K562 (cell line): ENCODE results near the gene PCNX2. TPM values are rescaled to one million over a fixed set of nuclear protein-coding genes. Genes with fewer than 3 reads are reported as not detected.

Experiments
- ATAC-seq: fragments of 200-7000 bp; cut with Tn5 transposase; 3 replicates; pipeline ENCODE4 v1.9.1; 2020; ENCODE audit warnings: moderate library complexity
- BruUV-seq: library from RNA; stranded (reverse); fragments of 400-500 nt; replicated peaks from 2 replicates; lab custom pipeline; 2021; lab: Mats Ljungman, UMichigan
- CTCF ChIA-PET: fragments of 300-600 bp; formaldehyde crosslinking; extraction: SDS; loops from one replicate; lab custom pipeline; 2021; ENCODE audit warnings: low intra/inter-chr PET ratio; lab: Yijun Ruan, JAX
- POLR2A ChIA-PET: fragments of 300-600, 350-650 bp; sonication (Branson Sonifier 250); formaldehyde crosslinking; extraction: SDS; loops from one replicate; lab custom pipeline; 2021; ENCODE audit warnings: antibody characterized with exemption, inconsistent platforms; lab: Yijun Ruan, JAX
- DNase-seq, 4 experiments: peaks; one replicate each; pipeline versions ENCODE4 v3.0.0 to v3.0.0-alpha.2; 2011 to 2018; ENCODE audit warnings: low spot score in 3 of 4, mixed read lengths in 3 of 4; ENCODE audit errors: extremely low read depth in 1 of 4
- FAIRE-seq: peaks from 2 replicates; lab custom pipeline; 2011; peaks lifted over from hg19 to GRCh38; lab: Jason Lieb, UNC
- H2AFZ ChIP-seq: 2 replicates; pipeline ENCODE4 v1.6.0; 2011; ENCODE audit warnings: low read depth, low read length, control low read depth, inconsistent platforms
- H3K27ac ChIP-seq: fragments of 200-600 bp; 3 replicates; pipeline ENCODE4 v1.8.0; 2011; ENCODE audit warnings: low read depth, mild to moderate bottlenecking, control low read depth, inconsistent platforms, low read length, moderate library complexity, mixed read lengths; ENCODE audit errors: extremely low read depth
- H3K27me3 ChIP-seq, 2 experiments: fragments of 300-600 bp in 1 of 2; 2 replicates in 1 of 2; 3 replicates in 1 of 2; pipeline versions ENCODE4 v1.6.0 to v1.8.0; 2011; ENCODE audit warnings: inconsistent platforms in 2 of 2, low read length in 2 of 2, mild to moderate bottlenecking in 1 of 2, mixed read lengths in 1 of 2, moderate library complexity in 1 of 2; ENCODE audit not compliant: control insufficient read depth in 2 of 2, insufficient read depth in 2 of 2
- H3K36me3 ChIP-seq: fragments of 300-600 bp; 3 replicates; pipeline ENCODE4 v1.8.0; 2011; ENCODE audit warnings: mild to moderate bottlenecking, low read length, inconsistent platforms; ENCODE audit not compliant: control insufficient read depth, insufficient read depth
- H3K4me1 ChIP-seq, 2 experiments: fragments of 200-600 bp in 1 of 2; replicated peaks in 1 of 2; 2 replicates in 1 of 2; 3 replicates in 1 of 2; pipeline versions ENCODE4 v1.5.1 to v1.8.0; 2011; ENCODE audit warnings: inconsistent platforms in 2 of 2, low read length in 2 of 2, mild to moderate bottlenecking in 1 of 2, mixed read lengths in 1 of 2, moderate library complexity in 1 of 2; ENCODE audit not compliant: control insufficient read depth in 2 of 2, insufficient read depth in 2 of 2
- H3K4me2 ChIP-seq: 2 replicates; pipeline ENCODE4 v1.6.1; 2011; ENCODE audit warnings: low read length, control low read depth, inconsistent platforms, mixed read lengths; ENCODE audit not compliant: insufficient read depth
- H3K4me3 ChIP-seq: fragments of 200-600 bp; sonication (generic), shearing (Covaris generic); 2 replicates; pipeline ENCODE4 v1.5.1; 2016; ENCODE audit warnings: control low read depth, inconsistent platforms
- H3K79me2 ChIP-seq: fragments of 200-600 bp; 3 replicates; pipeline ENCODE4 v1.8.0; 2011; ENCODE audit warnings: low read length, inconsistent platforms; ENCODE audit not compliant: control insufficient read depth, insufficient read depth
- H3K9ac ChIP-seq, 2 experiments: 2 replicates each; pipeline versions ENCODE4 v1.6.0 to v1.6.1; 2011; ENCODE audit warnings: low read depth in 2 of 2, low read length in 2 of 2, control low read depth in 1 of 2, inconsistent platforms in 1 of 2, mild to moderate bottlenecking in 1 of 2, mixed read lengths in 1 of 2; ENCODE audit not compliant: insufficient read depth in 1 of 2
- H3K9me1 ChIP-seq: one replicate; pipeline ENCODE4 v1.6.0; 2011; ENCODE audit warnings: inconsistent platforms, mild to moderate bottlenecking, low read length, moderate library complexity; ENCODE audit not compliant: control insufficient read depth, insufficient read depth
- H3K9me3 ChIP-seq: replicated peaks from 2 replicates; pipeline ENCODE4 v1.5.1; 2011; ENCODE audit warnings: low read depth, low read length, inconsistent platforms; ENCODE audit not compliant: control insufficient read depth, insufficient read depth
- H4K20me1 ChIP-seq: replicated peaks from 2 replicates; pipeline ENCODE4 v1.6.1; 2011; ENCODE audit warnings: low read length, inconsistent platforms, mixed read lengths; ENCODE audit not compliant: control insufficient read depth, insufficient read depth
- CBX3 ChIP-seq, 2 experiments: IDR thresholded peaks; 1 replicate in 1 of 2; 2 replicates in 1 of 2; pipeline ENCODE4 v1.6.1; 2012; ENCODE audit warnings: inconsistent platforms in 2 of 2, low read length in 2 of 2, borderline replicate concordance in 1 of 2, control low read depth in 1 of 2
- COPS2 ChIP-seq: fragments of 450-650 bp; conservative IDR thresholded peaks from 2 replicates; pipeline ENCODE4 v1.6.1; 2016; ENCODE audit warnings: mild to moderate bottlenecking, moderate library complexity
- E2F3 ChIP-seq: fragments of 250-450 bp; sonication (Bioruptor Pico); IDR thresholded peaks from 2 replicates; pipeline ENCODE4 v1.4.0; 2020; ENCODE audit warnings: mild to moderate bottlenecking
- EGR1 ChIP-seq: fragments of 450-650 bp; conservative IDR thresholded peaks from 2 replicates; pipeline ENCODE4 v1.6.1; 2017; ENCODE audit warnings: mild to moderate bottlenecking
- ELF1 ChIP-seq: fragments of 200-800 bp; sonication (Bioruptor generic); IDR thresholded peaks from 2 replicates; pipeline ENCODE4 v1.6.1; 2016; ENCODE audit warnings: missing genetic modification characterization, missing compliant biosample characterization
- EP300 ChIP-seq: IDR thresholded peaks from 2 replicates; pipeline ENCODE4 v1.6.1; 2012; ENCODE audit warnings: low read length, improper control_type of control experiment
- GTF2B ChIP-seq: IDR thresholded peaks from 2 replicates; pipeline ENCODE4 v1.6.1; 2011; ENCODE audit not compliant: insufficient read length; ENCODE audit errors: extremely low read depth
- HOMEZ ChIP-seq: fragments of 250-450 bp; sonication (Bioruptor Pico); IDR thresholded peaks from 2 replicates; pipeline ENCODE4 v1.4.0; 2020; ENCODE audit warnings: mild to moderate bottlenecking, moderate library complexity
- JUN ChIP-seq, 2 experiments: sonication (generic) in 1 of 2; formaldehyde crosslinking in 1 of 2; IDR thresholded peaks; 2 replicates each; pipeline versions ENCODE4 v1.6.1 to v1.8.0; 2012 to 2022; ENCODE audit warnings: borderline replicate concordance in 2 of 2, mild to moderate bottlenecking in 2 of 2, improper control_type of control experiment in 1 of 2, low read depth in 1 of 2, low read length in 1 of 2, missing genetic modification reagents in 1 of 2
- LEF1 ChIP-seq: fragments of 450-650 bp; IDR thresholded peaks from 2 replicates; pipeline ENCODE4 v1.6.1; 2016; ENCODE audit warnings: mild to moderate bottlenecking
- NFE2 ChIP-seq: IDR thresholded peaks from 2 replicates; pipeline ENCODE4 v1.6.1; 2014; ENCODE audit warnings: antibody characterized with exemption, low read depth
- NR2C1 ChIP-seq, 2 experiments: fragments of 450-650 bp; IDR thresholded peaks; 2 replicates each; pipeline ENCODE4 v1.6.1; 2017; ENCODE audit warnings: mild to moderate bottlenecking in 2 of 2, antibody characterized with exemption in 1 of 2, inconsistent platforms in 1 of 2, missing compliant biosample characterization in 1 of 2, missing genetic modification characterization in 1 of 2
- NR3C1 ChIP-seq: sonication (generic); formaldehyde crosslinking; IDR thresholded peaks from 2 replicates; pipeline ENCODE4 v1.8.1; 2022; ENCODE audit warnings: missing genetic modification reagents
- PATZ1 ChIP-seq: fragments of 250-450 bp; sonication (Bioruptor Pico); IDR thresholded peaks from 2 replicates; pipeline ENCODE4 v1.5.0; 2020; ENCODE audit warnings: mild to moderate bottlenecking, borderline replicate concordance
- PML ChIP-seq: IDR thresholded peaks from 2 replicates; pipeline ENCODE4 v1.6.1; 2012; ENCODE audit warnings: low read length, inconsistent platforms
- TCF3 ChIP-seq: sonication (generic); formaldehyde crosslinking; IDR thresholded peaks from 2 replicates; pipeline ENCODE4 v1.4.0; 2020; ENCODE audit warnings: mild to moderate bottlenecking, missing genetic modification reagents
- ZKSCAN1 ChIP-seq: fragments of 150-350 bp; IDR thresholded peaks from 2 replicates; pipeline ENCODE4 v1.6.1; 2016; ENCODE audit warnings: low read depth, low read length
- ZNF121 ChIP-seq: sonication (generic); formaldehyde crosslinking; conservative IDR thresholded peaks from 2 replicates; pipeline ENCODE4 v1.8.0; 2022; ENCODE audit warnings: missing genetic modification reagents
- WGBS: fragments of 100-300 bp; shearing (Covaris generic); methylation state at CpG from one replicate; pipeline ENCODE4 v1.1.6; 2016; ENCODE audit warnings: low coverage, mixed read lengths; ENCODE audit not compliant: insufficient coverage; ENCODE audit errors: missing lambda C conversion rate; 5-methylcytosine and 5-hydroxymethylcytosine counted together
- in situ Hi-C: fragments of 300-500 bp; cut with MboI; formaldehyde crosslinking; loops from 4 replicates; pipeline ENCODE4 v1.15.0; 2018; ENCODE audit warnings: inconsistent platforms, mixed read lengths
- intact Hi-C: fragments of 100-400 bp; cut with micrococcal nuclease; formaldehyde crosslinking; loops from 2 replicates; pipeline ENCODE4 v1.14.2; 2022
- polyA plus RNA-seq, 8 experiments: library from polyadenylated mRNA; depleted of rRNA in 4 of 8; stranded (reverse) in 5 of 8; unstranded in 3 of 8; fragments of >200 nt; fragmentation: Nextera tagmentation in 2 of 8; fragmentation: Illumina TruSeq in 1 of 8; extraction: Ambion mirVana in 2 of 8; extraction: Trizol in 1 of 8; gene quantifications; 2 replicates each; pipeline versions ENCODE4 v1.2.1 to v1.2.3, GENCODE V29; 2011 to 2014; ENCODE audit warnings: inconsistent platforms in 1 of 8, missing spikeins in 1 of 8
- total RNA-seq, 7 experiments: library from RNA; depleted of rRNA in 6 of 7; stranded (reverse); fragments of >200 nt in 6 of 7; fragmentation: Illumina TruSeq in 2 of 7; extraction: Trizol in 2 of 7; gene quantifications; 2 replicates each; pipeline versions ENCODE4 v1.2.1 to v1.2.3, GENCODE V29; 2011 to 2021; ENCODE audit warnings: low replicate concordance in 1 of 7

Gene PCNX2
- total and polyA plus RNA-seq, 9 of the 15 experiments (the other 6 are each of a cell fraction or from before 2014, with no cell fraction given), result 0.07 to 0.33 TPM; not detected in 7

GRCh38 chr1:232937741-232938375 is 357.7 kb downstream of the PCNX2 start:
- Histone ChIP-seq H3K4me3 (no peak overlapping the region), H3K4me2 (peak overlapping the region; percentile 35), H3K9me1 (no peaks in the 10 kb centered on the region), H3K9ac (no peak overlapping the region), H3K27ac (no peak overlapping the region), H4K20me1 (no peaks in the 10 kb centered on the region), H3K4me1 (peaks cover 0 to 9% of the 10 kb centered on the region in 2 experiments; a peak in 2 of 5 replicates), H3K27me3 (peaks cover 2 to 5% of the 10 kb centered on the region in 2 experiments; a peak in 1 of 5 replicates), H3K36me3 (no peaks in the 10 kb centered on the region), H2AFZ (peak overlapping the region; percentile 22), H3K79me2 (no peaks in the 10 kb centered on the region), H3K9me3 (no peaks in the 10 kb centered on the region)
- in situ Hi-C loops, result no loop called here
- intact Hi-C loops, result no loop called here
- FAIRE-seq, result no peak
- ChIA-PET CTCF (interaction anchor here (0.6 kb wide), 1 partner anchor 308 kb away, joined by 4 read pairs; no protein-coding TSS in a partner anchor), POLR2A (no interaction called here)
- no peak for DNase-seq
- BruUV-seq, result no TSS peak
- WGBS, result 2% methylated on average over 8 of the region's 8 CpGs
- peak; percentile 73 for ATAC-seq
- TF ChIP-seq PATZ1 (CRISPR knock-in tag) (peak; percentile 62; the same call in 1 of the 2 replicates), E2F3 (CRISPR knock-in tag) (no peak), COPS2 (no peak), PML (no peak), CBX3 (IDR thresholded peaks at IDR 0.05; ENCODE audit: borderline replicate concordance in 1 of 2, low read length in 2 of 2) (no peak), HOMEZ (CRISPR knock-in tag) (no peak), EP300 (peak; percentile 70), EGR1 (no peak), NR3C1 (CRISPR knock-in tag) (no peak), NR2C1 (IDR thresholded peaks at IDR 0.05) (no peak), NR2C1 (tag; IDR thresholded peaks at IDR 0.05) (0 out of 2 replicates have a peak, but pooled peaks have one; percentile 25), LEF1 (peak; percentile 61; the same call in 1 of the 2 replicates), NFE2 (no peak), TCF3 (peak; percentile 37; the same call in 1 of the 2 replicates), JUN (IDR thresholded peaks at IDR 0.05; ENCODE audit: borderline replicate concordance, low read depth, low read length) (0 out of 2 replicates have a peak, but pooled peaks have one; percentile 10), JUN (CRISPR knock-in tag; IDR thresholded peaks at IDR 0.05; ENCODE audit: borderline replicate concordance) (no peak), ZKSCAN1 (no peak), GTF2B (no peak), ELF1 (tag) (peak; percentile 56; the same call in 1 of the 2 replicates), ZNF121 (CRISPR knock-in tag) (no peak)
